NCI-H82 treated with DMSO at 0.1 percent for 48 hours (cell line): ENCODE results near the gene PFN3.

ENCODE experiments used
- DNase-seq: peaks from one replicate; lab custom pipeline; 2025; ENCODE audit not compliant: unreplicated experiment; lab: John Stamatoyannopoulos, UW

The PFN3 gene

DNA sequence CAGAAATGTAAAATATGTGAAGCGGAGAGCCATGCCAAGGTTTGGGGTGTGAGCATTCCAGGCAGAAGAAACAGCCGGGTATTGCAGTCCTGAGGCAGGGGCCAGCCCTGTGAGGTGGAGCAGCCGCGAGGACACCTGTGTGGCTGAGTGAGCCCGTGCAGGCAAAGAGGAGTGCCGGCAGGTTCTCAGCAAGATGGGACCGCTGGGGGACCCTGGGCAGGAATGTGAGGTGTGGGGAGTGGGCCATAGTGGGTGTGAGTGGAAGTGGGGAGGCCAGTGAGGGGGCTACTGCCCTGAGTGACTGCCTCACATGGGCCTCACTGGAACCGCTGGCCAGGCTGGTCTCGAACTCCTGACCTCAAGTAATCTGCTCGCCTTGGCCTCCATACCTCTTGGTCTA is 38.0 kb upstream of the PFN3 start:
- no peak for DNase-seq

DNA sequence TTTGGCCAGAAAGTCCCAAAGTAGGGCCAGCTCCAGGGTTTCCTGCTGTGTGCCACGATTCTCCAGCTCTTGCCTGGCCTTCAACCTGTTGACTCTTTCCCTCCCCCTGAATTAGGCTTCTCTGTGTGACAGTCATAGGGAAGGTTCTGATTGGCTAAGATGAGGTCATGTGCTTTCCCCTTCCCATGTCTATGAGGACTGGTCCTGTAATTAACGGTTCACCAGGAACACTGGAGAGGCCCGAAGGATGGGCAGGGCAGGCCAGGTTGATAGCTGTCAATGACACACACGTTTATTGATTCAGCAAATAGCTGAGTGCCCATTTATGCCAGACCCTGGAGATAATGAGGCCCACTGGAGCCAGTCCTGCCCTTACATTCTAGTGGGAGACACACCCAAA is 37.2 kb upstream of the PFN3 start:
- DNase-seq: no peak

DNA sequence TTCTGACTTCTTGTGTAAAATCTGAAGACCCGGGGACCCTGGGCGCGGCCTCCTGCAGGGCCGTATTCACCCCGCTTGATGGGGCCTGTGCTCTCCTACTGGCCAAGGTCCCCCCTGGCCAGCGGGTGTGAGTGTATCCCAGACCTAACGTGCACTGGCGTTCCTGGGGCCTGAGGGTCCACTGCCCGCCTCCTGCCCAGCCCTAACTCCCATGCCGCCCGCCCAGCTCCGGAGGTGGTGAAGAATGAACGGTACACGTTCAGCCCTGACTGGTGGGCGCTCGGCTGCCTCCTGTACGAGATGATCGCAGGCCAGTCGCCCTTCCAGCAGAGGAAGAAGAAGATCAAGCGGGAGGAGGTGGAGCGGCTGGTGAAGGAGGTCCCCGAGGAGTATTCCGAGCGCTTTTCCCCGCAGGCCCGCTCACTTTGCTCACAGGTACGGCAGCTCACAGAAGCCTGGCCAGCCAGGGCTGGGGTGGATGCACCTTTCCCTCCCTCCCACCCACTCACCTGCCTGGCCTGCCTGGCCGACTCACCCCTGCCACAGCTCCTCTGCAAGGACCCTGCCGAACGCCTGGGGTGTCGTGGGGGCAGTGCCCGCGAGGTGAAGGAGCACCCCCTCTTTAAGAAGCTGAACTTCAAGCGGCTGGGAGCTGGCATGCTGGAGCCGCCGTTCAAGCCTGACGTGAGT is 35.5 kb upstream of the PFN3 start:
- no peak for DNase-seq

DNA sequence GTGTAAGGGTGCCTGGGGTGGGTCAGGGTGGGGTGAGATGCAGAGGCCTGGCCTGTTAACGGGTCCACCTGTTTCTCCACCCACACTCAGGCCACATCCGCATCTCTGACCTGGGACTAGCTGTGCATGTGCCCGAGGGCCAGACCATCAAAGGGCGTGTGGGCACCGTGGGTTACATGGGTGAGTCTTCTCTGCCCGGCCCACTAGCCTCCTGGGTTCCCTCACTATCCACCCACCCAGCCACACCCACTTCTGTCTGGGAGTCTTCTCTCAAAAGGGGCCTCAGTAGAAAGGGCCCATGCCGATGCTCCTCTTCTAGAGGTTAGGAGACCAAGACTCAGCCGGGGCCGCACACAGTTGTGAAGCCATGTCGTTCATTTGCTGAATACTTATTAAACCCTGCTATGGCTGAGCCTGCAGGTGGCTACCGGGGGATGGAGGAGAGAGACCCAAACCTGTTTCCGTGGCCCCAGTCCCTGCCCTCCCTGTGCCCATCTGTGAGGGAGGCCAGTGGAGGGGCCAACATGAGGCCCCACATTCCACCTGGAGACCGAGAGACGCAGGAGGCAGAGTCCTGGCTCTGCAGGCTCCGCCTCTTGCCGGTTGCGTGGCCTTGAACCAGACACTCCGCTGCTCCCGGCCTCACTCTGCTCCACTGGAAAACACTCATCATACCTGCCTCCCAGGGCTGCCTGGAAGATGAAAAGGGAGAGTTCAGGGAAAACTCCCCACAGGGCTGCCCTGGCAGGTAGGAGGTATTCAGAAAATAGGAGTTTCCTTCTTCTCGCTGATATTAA is 34.7 kb upstream of the PFN3 start:
- no peak for DNase-seq

DNA sequence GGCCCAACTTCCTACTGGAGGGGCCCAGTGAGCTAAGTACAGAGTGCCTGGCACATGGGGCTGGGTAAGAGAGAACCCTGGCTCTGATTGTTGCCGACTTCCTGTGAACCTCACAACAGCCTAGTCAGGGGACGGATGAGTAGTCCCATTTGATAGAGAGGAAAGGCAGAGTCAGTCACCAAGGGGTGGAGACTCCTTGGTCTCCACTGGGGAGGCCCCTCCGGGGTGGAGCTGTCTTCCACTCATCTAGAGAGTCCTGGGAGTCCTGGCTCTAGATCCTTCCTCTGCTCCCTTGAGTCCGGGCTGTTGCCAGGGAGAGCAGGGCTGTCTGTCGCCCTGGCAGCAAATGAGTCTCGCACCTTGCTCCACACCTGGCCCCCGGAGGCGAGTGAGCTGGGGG is 34.0 kb upstream of the PFN3 start:
- DNase-seq: no peak

DNA sequence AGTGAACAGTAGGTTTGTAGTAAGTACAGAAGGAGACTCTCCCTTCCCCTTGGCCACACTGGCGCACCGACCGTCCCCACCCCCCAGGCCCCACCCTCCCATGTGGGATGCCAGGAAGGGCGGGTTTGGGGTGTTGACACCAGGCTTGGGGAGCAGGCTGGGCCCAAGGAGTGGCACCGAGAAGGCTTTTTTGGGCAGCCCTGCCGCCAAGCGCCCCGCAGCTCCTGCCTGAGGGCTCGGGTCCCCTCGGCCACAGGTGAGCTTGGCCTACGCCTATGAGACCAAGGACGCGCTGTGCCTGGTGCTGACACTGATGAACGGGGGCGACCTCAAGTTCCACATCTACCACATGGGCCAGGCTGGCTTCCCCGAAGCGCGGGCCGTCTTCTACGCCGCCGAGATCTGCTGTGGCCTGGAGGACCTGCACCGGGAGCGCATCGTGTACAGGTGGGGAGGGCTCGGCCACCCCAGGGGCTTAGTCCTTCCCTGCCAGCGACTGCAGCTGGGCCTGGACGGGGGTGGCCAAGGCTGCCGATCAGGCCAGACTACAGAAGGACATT is 33.3 kb upstream of the PFN3 start:
- no peak for DNase-seq

DNA sequence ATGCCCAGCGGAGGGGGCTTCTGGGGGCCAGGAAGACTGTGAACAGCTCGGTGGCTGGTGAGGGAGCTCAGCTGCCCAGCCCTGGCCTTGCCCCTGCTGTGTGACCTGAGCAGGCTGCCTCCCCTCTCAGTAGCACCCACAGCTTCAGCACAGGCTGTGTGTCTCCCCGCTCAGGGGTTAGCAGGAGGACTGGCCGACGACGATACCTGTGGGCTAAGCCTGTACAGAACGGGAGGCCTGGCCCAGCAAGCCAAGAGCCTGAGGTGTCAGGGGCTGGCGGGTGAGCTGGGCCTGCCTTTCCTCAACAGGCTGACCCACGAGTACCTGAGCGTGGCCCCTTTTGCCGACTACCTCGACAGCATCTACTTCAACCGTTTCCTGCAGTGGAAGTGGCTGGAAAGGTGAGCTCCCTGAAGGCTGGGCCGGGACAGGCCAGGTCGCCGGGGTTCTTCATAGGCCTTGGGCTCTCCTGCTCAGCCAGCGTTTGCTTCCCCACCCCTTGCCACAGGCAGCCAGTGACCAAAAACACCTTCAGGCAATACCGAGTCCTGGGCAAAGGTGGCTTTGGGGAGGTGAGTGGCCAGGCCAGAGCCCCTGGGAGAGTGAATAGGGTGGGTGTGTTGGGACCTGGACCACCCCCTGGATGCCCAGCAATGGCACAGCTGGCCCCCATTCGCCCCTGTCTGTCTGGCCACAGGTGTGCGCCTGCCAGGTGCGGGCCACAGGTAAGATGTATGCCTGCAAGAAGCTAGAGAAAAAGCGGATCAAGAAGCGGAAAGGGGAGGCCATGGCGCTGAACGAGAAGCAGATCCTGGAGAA is 32.6 kb upstream of the PFN3 start:
- no peak for DNase-seq

DNA sequence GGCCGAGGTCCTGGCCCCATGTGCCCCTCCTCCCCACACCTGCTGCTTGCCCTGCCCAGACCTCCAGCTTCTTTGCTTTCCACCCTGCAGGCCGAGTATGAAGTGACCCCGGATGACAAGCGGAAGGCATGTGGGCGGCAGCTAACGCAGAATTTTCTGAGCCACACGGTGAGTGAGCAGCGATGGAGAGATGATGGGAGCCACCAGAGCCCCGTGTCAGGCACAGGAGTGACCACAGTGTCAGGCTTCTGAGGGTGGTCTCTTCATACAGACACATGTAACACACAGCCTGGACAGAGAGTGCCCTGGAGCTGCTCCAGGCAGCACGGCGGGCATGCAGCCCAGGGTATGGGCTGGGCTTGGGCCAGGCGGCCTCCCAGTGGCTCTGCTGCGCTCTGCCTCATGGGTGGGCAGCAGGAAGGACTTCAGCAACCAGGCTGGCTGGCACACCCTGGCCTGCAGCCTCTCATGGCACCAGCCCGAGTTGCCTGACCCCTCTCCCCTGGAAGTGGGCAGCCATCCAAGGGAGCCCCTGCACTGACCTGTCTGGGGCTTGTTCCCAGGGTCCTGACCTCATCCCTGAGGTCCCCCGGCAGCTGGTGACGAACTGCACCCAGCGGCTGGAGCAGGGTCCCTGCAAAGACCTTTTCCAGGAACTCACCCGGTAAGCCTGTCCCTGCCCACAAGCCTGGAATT is 31.8 kb upstream of the PFN3 start:
- no peak for DNase-seq

DNA sequence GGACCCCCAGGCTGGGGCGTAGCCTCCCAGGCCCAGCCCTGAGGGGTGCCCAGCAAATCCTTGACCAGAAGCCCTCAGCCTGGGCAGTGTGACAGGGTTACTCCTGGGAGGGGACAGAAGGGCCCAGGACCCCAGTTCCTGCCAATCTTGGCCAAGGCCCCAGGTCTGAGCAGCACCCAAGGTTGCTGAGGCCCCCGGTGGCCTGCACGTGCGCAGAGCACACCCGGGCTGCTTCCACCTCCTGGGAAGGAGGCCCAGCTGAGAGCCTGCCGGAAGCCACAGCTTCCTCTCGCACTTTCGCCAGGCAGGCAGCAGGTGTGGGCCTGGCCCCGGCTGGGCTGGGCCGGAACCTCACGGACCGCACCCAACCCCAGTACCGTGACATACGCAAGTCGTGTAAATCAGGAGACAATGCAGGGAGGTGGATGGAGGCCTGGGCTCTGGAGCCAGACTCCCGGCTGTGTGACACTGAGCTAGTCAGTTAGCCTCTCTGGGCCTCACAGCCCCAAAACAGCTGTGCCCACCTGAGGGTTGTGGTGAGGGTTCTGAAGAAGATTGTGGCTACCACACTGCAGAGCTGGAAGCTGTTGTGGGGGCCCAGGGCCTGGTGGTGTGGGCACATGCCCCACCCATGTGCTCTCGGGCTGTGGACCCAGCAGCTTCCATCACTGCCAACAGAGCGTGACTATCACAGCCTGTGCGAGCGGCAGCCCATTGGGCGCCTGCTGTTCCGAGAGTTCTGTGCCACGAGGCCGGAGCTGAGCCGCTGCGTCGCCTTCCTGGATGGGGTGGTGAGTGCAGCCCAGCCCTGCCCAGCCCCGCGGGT is 31.1 kb upstream of the PFN3 start:
- DNase-seq: no peak

DNA sequence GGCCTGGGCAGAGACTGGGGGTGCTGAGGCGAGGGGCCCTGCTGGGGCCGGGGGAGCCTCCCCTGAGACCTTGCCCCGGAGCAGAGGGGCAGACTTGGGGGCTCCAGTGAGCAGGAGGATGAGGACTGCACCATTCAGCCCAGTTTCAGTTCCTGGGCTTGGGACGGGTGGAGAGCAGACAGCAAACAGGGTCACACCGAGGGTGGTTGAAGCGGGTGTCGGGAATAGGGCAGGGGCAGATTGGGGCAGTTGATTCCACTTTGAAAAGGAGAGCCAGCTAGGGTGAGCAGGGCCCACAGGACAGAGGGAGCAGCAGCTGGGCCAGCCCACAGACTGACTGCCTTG is 30.5 kb upstream of the PFN3 start:
- DNase-seq: no peak

DNA sequence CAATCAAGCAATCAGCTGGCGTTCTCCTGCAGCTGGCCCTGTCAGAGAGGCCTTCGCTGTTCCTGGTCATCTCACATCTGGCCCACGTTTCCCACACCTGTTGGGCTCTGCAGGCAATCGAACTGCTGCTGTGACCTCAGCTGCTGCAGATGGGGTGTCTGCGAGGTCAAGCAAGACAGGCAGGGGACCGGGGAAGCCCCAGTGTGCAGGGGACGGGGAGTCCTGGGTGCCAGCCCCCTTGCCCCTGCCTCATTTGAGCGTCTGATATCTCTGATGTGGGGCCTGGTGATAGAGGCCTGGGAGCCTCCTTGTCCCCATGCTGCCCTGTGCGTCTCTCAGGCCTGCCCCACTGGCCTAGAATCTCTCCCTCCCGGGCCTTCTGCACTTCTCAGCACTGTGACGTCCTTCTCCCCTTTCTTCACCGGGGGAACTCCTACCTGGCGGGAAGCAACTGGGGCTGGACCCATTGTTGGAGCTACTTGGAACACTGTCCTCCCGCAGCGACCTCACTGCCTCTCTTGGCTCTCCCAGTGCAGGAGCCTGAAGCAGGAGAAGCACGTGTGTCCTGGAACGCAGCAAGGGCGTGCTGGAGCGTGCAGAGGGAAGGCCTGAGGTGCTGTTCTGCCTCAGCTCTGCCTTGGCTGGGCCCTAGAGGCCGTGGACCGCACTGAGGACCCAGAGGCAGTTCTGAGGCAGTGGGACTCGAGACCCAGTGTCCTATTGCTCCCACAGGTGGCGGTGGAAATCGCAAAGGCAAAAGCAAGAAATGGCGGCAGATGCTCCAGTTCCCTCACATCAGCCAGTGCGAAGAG is 29.9 kb upstream of the PFN3 start:
- no peak for DNase-seq

DNA sequence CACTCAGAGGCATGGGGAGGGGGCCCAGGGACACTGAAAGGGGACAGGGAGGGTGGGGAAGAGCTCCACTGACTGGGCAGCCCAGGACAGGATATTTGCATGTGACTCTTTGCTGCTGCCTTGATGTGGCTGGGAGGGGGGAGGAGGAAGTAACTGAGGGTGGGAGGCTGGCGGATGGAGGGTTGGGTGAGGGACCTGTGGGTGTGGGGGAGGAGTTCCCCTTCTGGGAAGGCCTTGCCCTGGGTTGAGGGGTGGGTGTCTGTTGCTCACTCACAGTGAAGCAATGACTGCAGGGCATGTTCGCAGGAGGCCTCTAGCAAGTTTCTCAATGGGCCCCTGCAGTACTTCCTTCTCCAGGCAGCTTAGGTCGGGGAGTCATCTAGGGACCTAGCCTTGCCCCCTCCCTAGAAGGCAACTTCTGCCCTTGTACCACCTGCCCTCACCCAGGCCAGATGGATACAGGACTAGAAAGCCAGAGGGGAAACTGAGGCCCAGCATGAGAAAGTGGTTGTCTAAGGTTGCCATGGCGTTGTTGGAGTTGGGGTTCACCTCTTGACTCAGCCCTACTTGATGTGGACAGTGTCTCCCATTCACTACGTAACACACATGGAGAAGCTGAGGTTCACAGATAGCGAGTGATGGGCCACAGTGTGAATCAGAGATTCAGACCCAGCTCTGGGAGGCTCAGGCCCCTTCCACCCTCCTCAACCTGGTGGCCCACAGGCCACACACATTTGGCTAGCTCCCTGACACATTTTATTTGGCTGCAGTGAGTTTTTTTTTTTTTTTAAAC is 29.0 kb upstream of the PFN3 start:
- no peak for DNase-seq

DNA sequence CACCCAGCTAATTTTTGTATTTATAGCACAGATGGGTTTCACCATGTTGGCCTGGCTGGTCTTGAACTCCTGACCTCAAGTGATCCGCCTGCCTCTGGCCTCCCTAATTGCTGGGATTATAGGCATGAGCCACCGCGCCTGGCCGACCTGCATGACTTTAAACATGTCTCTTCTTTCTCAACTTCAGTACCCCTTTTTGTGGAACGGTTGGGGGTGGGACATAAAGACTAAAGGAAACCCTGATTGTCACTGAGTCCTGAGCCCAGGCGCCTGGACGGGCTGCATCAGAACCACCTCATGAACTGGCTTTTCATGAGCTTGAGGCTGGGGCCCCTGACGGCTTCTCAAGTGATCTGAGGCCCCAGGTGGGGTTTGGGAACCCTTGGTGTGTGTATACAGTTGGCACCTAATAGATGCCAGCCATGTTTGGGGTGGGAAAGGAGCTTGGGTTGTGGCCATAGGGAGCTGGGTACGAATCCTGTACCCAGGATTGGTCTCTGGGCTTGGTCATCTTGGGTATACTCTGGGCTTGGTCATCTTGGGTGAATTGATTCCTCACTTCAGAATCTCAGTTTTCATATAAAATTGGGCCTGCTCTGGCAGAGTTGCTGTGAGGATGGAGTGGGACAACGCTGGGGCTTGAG is 28.2 kb upstream of the PFN3 start:
- DNase-seq: no peak

DNA sequence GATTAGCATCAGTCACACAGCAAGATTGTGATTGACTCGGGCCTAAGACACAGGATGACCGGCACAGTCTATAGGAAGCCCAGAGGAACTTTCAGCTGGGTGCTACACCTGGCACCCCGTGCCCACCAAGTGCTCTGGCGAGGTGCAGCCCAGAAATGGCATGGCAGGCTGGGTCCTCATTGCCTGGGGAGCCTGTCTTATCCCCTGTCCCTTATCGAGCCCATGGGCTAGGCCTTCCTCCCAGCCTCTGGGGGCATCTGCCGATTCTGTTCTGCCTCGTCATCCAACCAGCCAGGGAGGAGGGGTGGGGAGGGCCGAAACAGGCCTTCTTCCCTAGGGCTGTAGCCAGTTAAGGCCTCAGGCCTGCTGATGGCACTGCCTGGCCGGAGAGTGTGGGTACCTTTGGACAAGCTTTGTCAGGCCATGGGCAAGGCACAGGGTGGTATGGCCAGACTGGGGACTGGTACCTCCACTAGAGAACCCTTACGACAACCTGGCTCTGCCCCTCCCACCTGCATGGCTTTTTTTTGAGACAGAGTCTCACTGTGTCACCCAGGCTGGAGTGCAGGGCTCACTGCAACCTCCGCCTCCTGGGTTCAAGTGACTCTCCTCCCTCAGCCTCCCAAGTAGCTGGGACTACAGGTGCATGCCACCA is 27.6 kb upstream of the PFN3 start:
- no peak for DNase-seq

DNA sequence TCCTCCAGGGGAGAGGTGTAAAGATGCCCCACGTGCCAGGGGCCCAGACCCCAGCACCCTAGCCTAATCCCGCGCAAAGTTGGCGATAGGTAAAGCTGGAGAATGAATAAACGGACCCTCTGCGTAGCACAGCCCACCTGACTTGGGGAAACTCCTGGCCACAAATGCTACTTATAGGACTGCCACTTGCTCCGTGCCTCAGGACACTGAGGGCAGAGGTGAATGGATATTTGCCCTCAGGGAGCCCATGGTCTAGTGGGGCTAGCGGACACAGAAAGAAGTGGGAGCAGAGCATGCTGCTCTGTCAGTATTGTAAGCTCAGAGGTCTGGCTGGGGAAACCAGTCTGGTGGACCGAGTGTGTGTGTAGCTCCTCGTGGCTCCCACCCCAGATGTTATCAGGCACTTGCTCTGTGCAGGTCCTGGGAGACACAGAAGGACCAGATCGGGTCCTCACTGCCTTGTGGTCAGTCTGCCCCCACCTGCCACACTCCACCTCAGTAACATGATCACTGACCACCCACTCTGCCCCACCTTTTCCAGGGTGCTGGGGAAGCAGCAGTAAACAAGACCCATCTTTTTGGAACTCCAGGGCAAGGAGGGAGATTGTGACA is 26.9 kb upstream of the PFN3 start:
- no peak for DNase-seq

DNA sequence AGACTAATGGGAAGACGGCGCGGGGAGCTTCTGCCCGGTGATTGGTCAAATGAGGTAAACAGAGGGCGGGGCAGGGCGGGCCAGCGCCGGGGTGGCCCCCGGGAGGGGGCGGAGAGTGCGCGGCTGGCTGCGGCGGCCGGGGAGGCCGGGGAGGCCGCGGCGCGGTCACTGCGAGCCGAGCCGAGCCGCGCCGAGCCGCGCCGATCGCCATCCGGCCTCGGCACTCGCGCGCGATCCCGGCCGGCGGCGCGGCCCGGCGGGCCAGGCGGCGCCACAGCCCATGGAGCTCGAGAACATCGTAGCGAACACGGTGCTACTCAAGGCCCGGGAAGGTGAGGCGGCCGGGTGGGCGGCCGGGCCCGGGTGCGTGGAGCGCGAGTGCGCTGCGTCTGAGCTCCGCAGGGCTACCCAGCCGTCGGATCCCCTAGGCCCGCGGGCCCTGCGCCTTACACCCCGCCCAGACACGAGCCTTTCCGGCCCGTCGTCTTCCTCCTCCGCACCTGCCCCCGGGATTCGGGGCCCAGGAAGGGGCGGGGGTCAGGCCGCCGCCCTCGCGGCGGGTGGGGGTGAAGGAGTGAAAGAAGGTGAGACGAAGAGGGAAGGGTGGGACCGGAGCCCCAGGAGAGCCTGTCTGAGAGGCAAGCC is 26.2 kb upstream of the PFN3 start, which contains the start of gene GRK6:
GRK6 (plus strand) TSS at position 111 of the 645 bp plus-strand sequence; CDS start at position 281, 170 bp downstream.
- no peak for DNase-seq
